Mesothelial cell of epicardium (in vitro differentiated cells): ENCODE results near the gene UNC5CL. TPM values are rescaled to one million over a fixed set of nuclear protein-coding genes. Genes with fewer than 3 reads are reported as not detected.

Experiments used
- DNase-seq, 2 experiments: peaks; one replicate each; pipeline ENCODE4 v3.0.0; 2021; ENCODE audit warnings: low spot score in 2 of 2; ENCODE audit not compliant: unreplicated experiment in 2 of 2
- H3K27ac Mint-ChIP-seq: 2 replicates; pipeline ENCODE4 v1.8.0; 2021; ENCODE audit warnings: mixed read lengths
- H3K27me3 Mint-ChIP-seq: 2 replicates; pipeline ENCODE4 v1.8.0; 2021; ENCODE audit warnings: low read depth, mixed read lengths
- H3K36me3 Mint-ChIP-seq: 2 replicates; pipeline ENCODE4 v1.8.0; 2021; ENCODE audit warnings: mixed read lengths
- H3K4me1 Mint-ChIP-seq: 2 replicates; pipeline ENCODE4 v1.8.0; 2021; ENCODE audit warnings: mixed read lengths
- H3K4me3 Mint-ChIP-seq: 2 replicates; pipeline ENCODE4 v1.8.0; 2021; ENCODE audit warnings: mild to moderate bottlenecking, moderate library complexity, mixed read lengths
- H3K9me3 Mint-ChIP-seq: 2 replicates; pipeline ENCODE4 v1.8.0; 2021; ENCODE audit warnings: mixed read lengths
- total RNA-seq: library from RNA; stranded (reverse); gene quantifications from 3 replicates; pipeline ENCODE4 v1.2.1, GENCODE V29; 2021
- TF ChIP-seq, protein P1 (sequence below): fragments of 200-600 bp; sonication (generic); IDR thresholded peaks from one replicate; pipeline ENCODE4 v1.5.0; 2021; ENCODE audit warnings: antibody characterized with exemption; ENCODE audit not compliant: unreplicated experiment

UNC5CL gene
- total RNA-seq, 1 donor from 2014 or later, result 2.0 TPM

DNA sequence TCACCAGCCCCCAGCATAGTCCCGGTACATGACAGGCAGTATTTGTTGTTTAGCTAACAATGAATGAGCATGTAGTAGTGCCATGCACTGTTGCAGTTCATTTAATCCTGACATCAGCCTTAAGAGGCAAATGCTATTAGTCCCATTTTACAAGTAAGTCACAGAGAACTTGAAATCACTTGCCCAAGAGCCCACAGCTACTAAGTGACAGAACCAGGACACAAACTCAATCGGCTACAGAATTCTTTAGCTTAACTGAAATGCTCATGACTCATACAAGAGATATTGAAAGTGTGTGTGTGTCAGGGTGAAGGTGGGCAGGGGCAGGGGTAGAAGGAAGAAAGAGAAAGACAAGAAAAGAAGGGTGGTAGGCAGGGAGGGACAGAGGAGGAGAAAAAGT, 52.7 kb downstream of the UNC5CL start:
- H3K27ac Mint-ChIP-seq, result no peak overlapping the region
- H3K4me1 Mint-ChIP-seq, result peaks cover 4% of the 10 kb centered on the region
- peaks cover 2% of the 10 kb centered on the region for H3K9me3 Mint-ChIP-seq
- H3K36me3 Mint-ChIP-seq, result no peaks in the 10 kb centered on the region
- H3K4me3 Mint-ChIP-seq, result no peak overlapping the region
- peaks cover 9% of the 10 kb centered on the region for H3K27me3 Mint-ChIP-seq
- TF ChIP-seq, protein P1, sequence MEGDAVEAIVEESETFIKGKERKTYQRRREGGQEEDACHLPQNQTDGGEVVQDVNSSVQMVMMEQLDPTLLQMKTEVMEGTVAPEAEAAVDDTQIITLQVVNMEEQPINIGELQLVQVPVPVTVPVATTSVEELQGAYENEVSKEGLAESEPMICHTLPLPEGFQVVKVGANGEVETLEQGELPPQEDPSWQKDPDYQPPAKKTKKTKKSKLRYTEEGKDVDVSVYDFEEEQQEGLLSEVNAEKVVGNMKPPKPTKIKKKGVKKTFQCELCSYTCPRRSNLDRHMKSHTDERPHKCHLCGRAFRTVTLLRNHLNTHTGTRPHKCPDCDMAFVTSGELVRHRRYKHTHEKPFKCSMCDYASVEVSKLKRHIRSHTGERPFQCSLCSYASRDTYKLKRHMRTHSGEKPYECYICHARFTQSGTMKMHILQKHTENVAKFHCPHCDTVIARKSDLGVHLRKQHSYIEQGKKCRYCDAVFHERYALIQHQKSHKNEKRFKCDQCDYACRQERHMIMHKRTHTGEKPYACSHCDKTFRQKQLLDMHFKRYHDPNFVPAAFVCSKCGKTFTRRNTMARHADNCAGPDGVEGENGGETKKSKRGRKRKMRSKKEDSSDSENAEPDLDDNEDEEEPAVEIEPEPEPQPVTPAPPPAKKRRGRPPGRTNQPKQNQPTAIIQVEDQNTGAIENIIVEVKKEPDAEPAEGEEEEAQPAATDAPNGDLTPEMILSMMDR, result no peak
- no peak for DNase-seq

DNA sequence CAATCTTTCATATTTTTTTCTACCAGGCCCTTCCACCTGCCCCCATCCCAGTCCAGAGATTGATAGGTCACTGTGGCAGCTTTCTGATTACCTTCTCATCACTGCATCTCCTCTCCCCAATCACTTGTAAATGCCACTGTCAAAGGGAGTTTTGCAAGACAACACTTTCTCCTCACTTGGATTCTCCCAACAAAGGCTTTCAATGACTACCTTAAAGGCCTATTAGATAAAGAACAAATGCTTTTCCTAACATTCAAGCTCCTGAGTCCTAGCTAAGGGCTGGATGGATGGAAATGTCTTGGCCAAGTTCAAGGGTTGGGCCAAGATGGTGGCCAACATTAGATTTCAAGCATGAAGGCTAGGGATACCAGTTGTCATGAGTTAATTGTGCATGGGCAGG, 55.3 kb downstream of the UNC5CL start:
- H3K27ac Mint-ChIP-seq, result no peak overlapping the region
- peaks cover 9% of the 10 kb centered on the region for H3K9me3 Mint-ChIP-seq
- no peaks in the 10 kb centered on the region for H3K36me3 Mint-ChIP-seq
- TF ChIP-seq, protein P1, result no peak
- peaks cover 4% of the 10 kb centered on the region for H3K4me1 Mint-ChIP-seq
- H3K27me3 Mint-ChIP-seq, result peaks cover 9% of the 10 kb centered on the region
- no peak overlapping the region for H3K4me3 Mint-ChIP-seq
- DNase-seq, result no peak

DNA sequence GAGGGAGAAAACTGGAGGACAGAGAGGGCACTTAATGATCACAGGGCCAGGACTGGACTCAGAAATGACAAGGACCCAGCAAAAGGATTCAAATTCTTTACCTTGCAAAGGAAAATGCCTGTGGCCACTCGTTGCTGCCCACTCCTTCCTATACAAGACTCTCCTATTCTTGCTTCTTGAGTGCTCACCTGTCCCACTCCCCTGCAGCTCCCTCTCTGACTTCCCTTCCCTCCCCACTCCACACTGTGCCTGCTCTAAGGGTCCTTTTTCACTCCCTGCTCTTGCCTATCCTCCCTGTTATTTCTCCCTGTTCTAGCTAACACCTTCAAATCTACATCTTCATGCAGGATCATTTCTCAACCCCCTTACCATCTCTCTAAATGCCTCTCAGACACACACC, 56.1 kb downstream of the UNC5CL start:
- H3K4me1 Mint-ChIP-seq, result peaks cover 4% of the 10 kb centered on the region
- peaks cover 11% of the 10 kb centered on the region for H3K9me3 Mint-ChIP-seq
- TF ChIP-seq, protein P1, result no peak
- H3K27ac Mint-ChIP-seq, result no peak overlapping the region
- H3K27me3 Mint-ChIP-seq, result peaks cover 9% of the 10 kb centered on the region
- H3K36me3 Mint-ChIP-seq, result no peaks in the 10 kb centered on the region
- DNase-seq, result no peak
- H3K4me3 Mint-ChIP-seq, result no peak overlapping the region

DNA sequence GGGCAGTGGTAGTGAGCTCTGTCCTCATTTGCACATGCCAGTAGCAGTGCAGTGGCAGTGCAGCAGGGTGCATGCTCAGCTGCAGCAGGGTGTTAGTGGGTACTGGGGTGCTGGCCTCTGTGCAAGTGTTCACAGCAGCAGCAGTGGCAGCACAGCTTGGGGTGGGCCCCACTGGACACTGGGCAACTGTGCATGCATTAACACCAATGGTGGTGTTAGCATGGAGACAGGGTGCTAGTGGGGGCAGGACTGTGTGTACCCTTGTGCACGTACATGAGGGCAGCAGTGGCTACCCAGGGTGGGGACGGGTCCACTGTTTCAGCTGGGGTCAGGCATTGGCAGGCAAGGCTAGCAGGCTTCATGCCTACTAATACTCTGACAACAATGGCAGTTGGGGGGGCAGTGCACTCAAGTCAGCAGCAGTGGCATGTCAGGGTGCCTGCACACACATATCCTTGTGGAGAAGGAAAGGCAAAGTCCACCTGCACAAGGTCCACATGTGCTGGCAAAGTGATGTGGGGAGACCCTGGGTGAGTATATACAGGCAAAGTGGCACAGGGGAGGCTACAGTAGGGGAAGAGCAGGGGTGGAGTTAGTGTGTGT, 60.2 kb downstream of the UNC5CL start:
- H3K27ac Mint-ChIP-seq, result no peak overlapping the region
- no peaks in the 10 kb centered on the region for H3K4me1 Mint-ChIP-seq
- peaks cover 36% of the 10 kb centered on the region for H3K9me3 Mint-ChIP-seq
- H3K27me3 Mint-ChIP-seq, result peaks cover 41% of the 10 kb centered on the region
- no peak for DNase-seq
- TF ChIP-seq, protein P1, result no peak
- H3K36me3 Mint-ChIP-seq, result no peaks in the 10 kb centered on the region
- H3K4me3 Mint-ChIP-seq, result no peak overlapping the region

DNA sequence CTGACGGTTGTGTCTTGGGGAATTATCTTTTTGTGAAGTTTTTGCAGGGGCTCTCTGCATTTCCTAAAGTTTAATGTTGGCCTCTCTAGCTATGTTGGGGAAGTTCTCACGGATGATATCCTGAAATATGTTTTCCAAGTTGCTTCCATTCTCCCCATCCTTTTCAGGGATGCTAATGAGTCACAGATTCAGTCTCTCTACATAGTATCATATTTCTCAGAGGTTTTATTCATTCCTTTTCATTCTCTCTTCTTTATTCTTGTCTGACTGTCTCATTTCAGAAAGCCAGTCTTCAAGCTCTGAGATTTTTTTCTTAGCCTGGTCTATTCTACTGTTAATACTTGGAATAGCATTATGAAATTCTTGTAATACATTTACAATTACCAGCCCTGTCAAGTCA, 61.3 kb downstream of the UNC5CL start:
- Mint-ChIP-seq H3K4me3 (no peak overlapping the region), H3K27me3 (peaks cover 39% of the 10 kb centered on the region), H3K9me3 (peaks cover 42% of the 10 kb centered on the region), H3K36me3 (no peaks in the 10 kb centered on the region), H3K4me1 (no peaks in the 10 kb centered on the region), H3K27ac (no peak overlapping the region)
- TF ChIP-seq, protein P1, result no peak
- no peak for DNase-seq

DNA sequence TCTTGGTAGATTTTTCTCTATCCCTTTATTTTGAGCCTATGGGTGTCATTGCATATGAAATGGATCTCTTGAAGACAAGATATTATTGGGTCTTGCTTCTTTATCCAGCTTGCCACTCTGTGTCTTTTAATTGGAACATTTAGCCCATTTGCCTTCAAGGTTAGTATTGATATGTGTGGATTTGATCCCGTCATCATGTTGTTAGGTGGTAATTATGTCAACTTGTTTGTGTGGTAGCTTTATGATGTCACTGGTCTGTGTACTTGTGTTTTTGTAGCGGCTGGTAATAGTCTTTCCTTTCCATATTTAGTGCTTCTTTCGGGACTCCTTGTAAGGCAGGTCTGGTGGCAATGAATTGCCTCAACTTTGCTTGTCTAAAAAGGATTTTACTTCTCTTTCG, 61.9 kb downstream of the UNC5CL start:
- no peak overlapping the region for H3K4me3 Mint-ChIP-seq
- no peak for DNase-seq
- no peak overlapping the region for H3K27ac Mint-ChIP-seq
- no peaks in the 10 kb centered on the region for H3K36me3 Mint-ChIP-seq
- H3K9me3 Mint-ChIP-seq, result peaks cover 49% of the 10 kb centered on the region
- H3K4me1 Mint-ChIP-seq, result no peaks in the 10 kb centered on the region
- H3K27me3 Mint-ChIP-seq, result peaks cover 39% of the 10 kb centered on the region
- TF ChIP-seq, protein P1, result no peak
